ENCODE measurements around the gene SPSB4.

SPSB4 gene

DNA sequence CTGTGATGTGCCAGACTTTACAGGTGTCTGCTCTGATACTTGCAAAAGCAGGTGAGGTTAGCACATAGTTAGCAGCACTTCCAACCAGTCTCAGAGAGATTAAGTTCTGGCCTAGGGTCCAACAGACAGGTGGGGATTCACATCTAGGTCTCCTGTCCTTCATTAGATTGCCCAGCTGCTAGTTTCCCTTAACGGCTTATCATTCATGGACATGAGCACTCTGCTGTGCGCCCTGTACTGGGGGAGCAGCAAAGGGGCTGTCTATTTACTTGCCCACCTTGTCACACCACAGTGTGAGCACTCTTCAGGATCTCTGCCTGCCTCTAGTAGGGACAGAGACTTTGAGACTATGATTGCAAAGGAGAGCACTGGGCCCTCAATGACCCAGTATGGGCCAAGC is 8.7 kb downstream of the SPSB4 start:
- Mint-ChIP-seq H3K4me1 (no peaks in the 10 kb centered on the region), H3K27me3 (peaks cover 7% of the 10 kb centered on the region), H3K36me3 (no peaks in the 10 kb centered on the region), H3K4me3 (no peak overlapping the region), H3K27ac (no peak overlapping the region), H3K9me3 (no peaks in the 10 kb centered on the region)
- DNase-seq (ENCODE audit: low spot score in 2 of 2) (no peak), ATAC-seq (ENCODE audit: low read depth) (no peak)

DNA sequence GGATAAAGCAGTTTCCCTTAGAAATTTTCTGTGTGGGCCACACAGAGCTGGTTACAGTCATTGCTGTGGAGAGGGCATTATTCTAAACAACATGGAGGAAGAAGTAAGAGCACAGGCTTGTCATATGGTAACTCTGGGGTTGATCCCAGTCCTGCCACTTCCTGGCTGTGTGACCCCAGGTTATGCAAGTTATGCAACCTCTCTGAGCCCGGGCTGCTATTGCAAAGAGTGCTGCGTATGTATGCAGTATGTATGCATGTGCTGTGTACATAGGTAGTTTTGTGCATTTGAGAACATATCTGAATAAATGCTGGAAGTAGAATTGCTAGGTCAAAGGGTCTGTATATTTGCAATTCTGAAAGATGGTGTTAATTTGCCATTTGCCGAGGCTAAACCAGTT is 9.2 kb downstream of the SPSB4 start:
- Mint-ChIP-seq H3K27ac (no peak overlapping the region), H3K27me3 (peaks cover 2% of the 10 kb centered on the region), H3K4me3 (no peak overlapping the region), H3K4me1 (no peaks in the 10 kb centered on the region), H3K36me3 (no peaks in the 10 kb centered on the region), H3K9me3 (no peaks in the 10 kb centered on the region)
- ATAC-seq (ENCODE audit: low read depth) (no peak), DNase-seq (ENCODE audit: low spot score in 2 of 2) (no peak)

DNA sequence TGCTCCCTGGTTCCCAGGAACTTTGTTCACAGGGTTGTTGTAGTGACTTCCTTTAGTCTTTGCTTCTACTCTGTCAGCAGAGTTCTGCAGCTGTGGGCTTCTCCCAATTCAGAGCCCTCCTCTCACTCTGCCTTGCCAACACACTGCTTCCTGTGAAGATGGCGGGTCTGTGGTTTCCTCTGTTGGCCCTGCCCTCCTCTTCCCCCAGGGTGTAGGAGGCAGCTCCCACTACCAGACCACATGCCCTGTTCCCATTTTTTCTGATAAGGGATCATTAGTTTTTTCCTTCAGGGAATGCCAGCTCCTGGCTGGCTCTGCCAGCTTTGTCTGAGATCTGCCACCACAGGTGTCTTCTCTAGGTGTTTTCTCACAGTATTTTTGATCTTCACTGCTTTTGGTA is 12.7 kb downstream of the SPSB4 start:
- Mint-ChIP-seq H3K36me3 (no peaks in the 10 kb centered on the region), H3K4me1 (no peaks in the 10 kb centered on the region), H3K4me3 (no peak overlapping the region), H3K27ac (no peak overlapping the region), H3K9me3 (no peaks in the 10 kb centered on the region), H3K27me3 (no peaks in the 10 kb centered on the region)
- ATAC-seq (ENCODE audit: low read depth) (no peak), DNase-seq (ENCODE audit: low spot score in 2 of 2) (no peak)

DNA sequence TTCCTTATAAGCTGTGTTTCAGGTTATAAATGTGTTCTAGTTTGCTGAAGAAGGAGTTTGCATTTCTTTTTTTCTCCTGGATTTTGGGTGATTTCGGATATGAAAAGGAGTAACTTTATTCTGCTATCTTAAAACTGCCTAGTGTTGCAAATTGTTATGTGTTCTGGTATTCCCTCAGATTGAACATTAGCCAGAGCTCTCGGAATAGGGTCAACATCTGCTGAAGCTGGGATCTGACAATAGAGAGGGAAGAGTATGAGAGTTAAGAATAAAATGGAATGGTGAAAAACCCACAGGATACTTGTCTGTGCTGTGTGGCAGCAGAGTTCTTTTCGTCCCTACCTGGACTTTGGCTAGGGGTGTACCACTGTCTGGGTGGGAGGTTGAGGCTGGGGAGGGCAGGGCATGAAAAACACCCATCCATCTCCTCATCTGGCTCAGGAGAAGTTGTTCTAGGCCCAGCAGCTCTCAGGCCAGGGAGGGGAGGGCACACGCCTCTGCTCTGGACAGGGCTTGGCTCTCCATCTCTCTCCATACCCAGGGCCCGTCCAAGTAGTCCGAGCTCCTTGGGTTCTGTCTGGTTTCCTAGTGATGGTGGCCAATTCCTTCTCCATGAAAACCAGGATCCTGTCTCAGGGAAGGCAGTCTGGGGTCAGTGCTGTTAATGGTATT is 13.2 kb downstream of the SPSB4 start:
- Mint-ChIP-seq H3K4me1 (no peaks in the 10 kb centered on the region), H3K4me3 (no peak overlapping the region), H3K9me3 (no peaks in the 10 kb centered on the region), H3K27ac (no peak overlapping the region), H3K36me3 (no peaks in the 10 kb centered on the region), H3K27me3 (no peaks in the 10 kb centered on the region)
- DNase-seq (ENCODE audit: low spot score in 2 of 2) = no peak
- ATAC-seq (ENCODE audit: low read depth) = no peak

DNA sequence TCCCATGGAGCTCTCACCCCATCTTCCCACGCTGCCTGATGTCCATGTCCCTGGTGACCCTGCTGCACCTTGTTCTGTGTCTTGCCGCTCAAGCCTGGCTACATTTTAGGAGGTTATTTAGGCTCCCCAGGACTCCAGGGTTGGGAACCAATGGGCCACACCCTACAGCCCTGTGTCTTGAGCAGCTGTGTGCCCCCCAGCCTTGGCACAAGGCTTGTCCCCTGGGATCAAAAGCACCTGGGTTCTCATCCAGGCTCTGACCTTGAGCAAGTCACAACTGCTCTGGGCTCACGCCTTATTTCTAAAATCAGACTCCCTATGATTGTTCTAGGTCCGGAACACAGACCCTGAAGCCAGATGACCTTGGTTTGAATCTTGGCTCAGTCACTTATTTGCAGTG is 14.1 kb downstream of the SPSB4 start:
- DNase-seq (ENCODE audit: low spot score in 2 of 2) (no peak), ATAC-seq (ENCODE audit: low read depth) (no peak)
- H3K27ac Mint-ChIP-seq = no peak overlapping the region
- no peaks in the 10 kb centered on the region for H3K27me3 Mint-ChIP-seq
- no peak overlapping the region for H3K4me3 Mint-ChIP-seq
- no peaks in the 10 kb centered on the region for H3K9me3 Mint-ChIP-seq
- no peaks in the 10 kb centered on the region for H3K4me1 Mint-ChIP-seq
- H3K36me3 Mint-ChIP-seq = no peaks in the 10 kb centered on the region

DNA sequence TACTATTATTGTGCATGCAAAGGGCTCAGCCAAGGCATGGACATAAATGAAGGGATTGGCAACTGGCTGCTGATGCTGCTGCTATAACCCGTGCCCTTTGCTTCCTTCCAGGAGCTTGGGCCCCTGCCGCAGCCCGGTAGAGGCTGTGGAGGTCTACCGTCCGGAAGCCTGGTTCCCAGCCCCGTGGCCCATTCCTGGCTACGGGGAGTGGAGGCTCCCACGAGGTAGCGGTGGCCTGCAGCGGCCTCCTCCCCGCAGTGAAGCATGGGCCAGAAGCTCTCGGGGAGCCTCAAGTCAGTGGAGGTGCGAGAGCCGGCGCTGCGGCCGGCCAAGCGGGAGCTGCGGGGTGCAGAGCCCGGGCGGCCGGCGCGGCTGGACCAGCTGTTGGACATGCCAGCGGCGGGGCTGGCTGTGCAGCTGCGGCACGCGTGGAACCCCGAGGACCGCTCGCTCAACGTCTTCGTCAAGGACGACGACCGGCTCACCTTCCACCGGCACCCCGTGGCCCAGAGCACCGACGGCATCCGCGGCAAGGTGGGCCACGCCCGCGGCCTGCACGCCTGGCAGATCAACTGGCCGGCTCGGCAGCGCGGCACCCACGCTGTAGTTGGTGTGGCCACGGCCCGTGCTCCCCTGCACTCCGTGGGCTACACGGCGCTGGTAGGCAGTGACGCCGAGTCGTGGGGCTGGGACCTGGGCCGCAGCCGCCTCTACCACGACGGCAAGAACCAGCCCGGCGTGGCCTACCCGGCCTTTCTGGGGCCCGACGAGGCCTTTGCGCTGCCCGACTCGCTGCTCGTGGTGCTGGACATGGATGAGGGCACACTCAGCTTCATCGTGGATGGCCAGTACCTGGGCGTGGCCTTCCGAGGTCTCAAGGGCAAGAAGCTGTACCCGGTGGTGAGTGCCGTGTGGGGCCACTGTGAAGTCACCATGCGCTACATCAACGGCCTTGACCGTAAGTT is 15.0 kb downstream of the SPSB4 start:
- Mint-ChIP-seq H3K4me1 (no peaks in the 10 kb centered on the region), H3K9me3 (no peaks in the 10 kb centered on the region), H3K27ac (no peak overlapping the region), H3K4me3 (no peak overlapping the region), H3K36me3 (no peaks in the 10 kb centered on the region), H3K27me3 (no peaks in the 10 kb centered on the region)
- DNase-seq (ENCODE audit: low spot score in 2 of 2) (no peak), ATAC-seq (ENCODE audit: low read depth) (no peak)

DNA sequence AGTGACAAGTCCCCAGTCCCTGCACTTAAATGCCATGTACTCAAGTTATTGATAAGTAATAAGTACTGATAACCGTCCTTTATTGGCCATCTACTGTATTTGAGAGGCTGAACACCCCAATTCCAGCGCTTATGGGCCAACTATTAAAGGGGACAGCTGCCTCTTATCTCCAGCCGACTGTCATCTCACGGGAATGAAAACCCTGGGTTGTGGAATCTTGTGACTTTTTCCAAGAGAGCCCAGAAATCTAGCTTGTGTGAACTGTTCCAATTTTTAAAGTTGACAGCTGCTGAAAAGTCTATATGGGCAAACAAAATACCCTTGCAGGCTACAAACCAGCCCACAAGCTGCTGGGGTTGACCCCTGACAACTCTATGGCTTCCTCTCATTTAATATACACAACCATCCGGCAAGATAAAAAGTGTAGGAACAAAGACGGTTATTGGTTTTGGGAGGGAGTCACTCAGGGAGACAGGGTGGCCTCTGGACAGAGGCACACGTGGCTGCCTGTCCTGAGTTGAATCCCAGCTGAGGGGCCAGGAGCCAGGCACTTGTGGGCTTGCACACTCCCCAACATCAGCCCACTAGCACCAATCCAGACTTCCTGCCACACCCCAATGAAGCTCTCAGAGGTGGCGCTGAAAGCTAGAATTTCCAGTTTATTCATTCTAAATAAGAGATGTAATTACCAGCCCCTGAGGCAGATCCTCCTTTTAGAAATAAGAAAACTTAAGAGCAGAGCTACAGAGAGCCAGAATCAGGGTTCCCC is 16.2 kb downstream of the SPSB4 start:
- DNase-seq (ENCODE audit: low spot score in 2 of 2) (no peak), ATAC-seq (ENCODE audit: low read depth) (no peak)
- Mint-ChIP-seq H3K27me3 (no peaks in the 10 kb centered on the region), H3K4me3 (no peak overlapping the region), H3K4me1 (no peaks in the 10 kb centered on the region), H3K27ac (no peak overlapping the region), H3K36me3 (no peaks in the 10 kb centered on the region), H3K9me3 (no peaks in the 10 kb centered on the region)

DNA sequence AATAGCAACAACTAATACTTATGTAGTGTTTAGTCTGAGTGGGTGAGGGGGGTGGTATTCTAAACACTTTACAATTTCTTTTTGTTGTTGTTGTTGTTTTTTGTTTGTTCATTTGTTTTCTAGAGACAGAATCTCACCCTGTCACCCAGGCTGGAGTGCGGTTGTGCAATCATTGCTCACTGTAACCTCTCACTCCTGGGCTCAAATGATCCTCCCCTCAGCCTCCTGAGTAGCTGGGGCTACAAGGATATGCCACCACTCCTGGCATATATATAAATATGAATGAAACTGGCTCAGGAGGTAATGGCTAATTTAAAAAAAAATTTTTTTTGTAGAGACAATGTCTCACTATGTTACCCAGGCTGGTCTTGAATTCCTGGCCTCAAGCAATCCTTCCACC is 19.1 kb downstream of the SPSB4 start:
- Mint-ChIP-seq H3K36me3 (no peaks in the 10 kb centered on the region), H3K4me1 (no peaks in the 10 kb centered on the region), H3K4me3 (no peak overlapping the region), H3K27me3 (peaks cover 3% of the 10 kb centered on the region), H3K27ac (no peak overlapping the region), H3K9me3 (no peaks in the 10 kb centered on the region)
- no peak for DNase-seq (ENCODE audit: low spot score in 2 of 2)
- no peak for ATAC-seq (ENCODE audit: low read depth)

DNA sequence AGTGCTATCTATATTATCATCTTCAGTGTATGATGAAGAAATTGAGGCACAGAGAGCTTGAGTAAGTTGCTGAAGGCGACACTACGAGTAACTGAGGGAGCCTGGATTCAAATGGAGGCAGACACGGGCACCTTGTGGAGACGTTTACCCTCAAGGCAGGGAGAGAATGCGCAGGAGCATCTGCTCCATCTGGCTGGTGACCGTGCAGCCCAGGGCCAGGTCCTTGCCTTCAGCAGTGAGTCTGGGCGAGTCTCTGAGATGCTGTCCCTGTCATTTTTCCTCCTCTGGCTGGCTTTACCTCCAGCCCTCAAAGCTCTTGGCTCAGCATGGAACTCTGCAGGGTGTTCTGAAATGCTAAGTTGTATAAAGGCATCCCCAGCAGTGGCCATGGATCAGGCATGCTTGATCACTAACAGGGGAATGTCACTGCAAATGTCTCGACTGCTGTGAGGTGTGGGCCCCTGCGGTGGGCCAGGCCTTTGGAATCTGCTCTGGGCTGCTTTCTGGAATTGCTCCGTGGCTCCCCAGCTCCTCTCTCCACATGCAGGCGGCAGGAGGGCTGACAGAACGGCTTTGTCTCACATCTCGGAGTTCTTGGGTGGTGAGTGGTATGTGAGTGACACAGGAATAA is 19.7 kb downstream of the SPSB4 start:
- Mint-ChIP-seq H3K36me3 (no peaks in the 10 kb centered on the region), H3K4me3 (no peak overlapping the region), H3K27me3 (peaks cover 3% of the 10 kb centered on the region), H3K4me1 (no peaks in the 10 kb centered on the region), H3K27ac (no peak overlapping the region), H3K9me3 (no peaks in the 10 kb centered on the region)
- ATAC-seq (ENCODE audit: low read depth) (no peak), DNase-seq (ENCODE audit: low spot score in 2 of 2) (no peak)

DNA sequence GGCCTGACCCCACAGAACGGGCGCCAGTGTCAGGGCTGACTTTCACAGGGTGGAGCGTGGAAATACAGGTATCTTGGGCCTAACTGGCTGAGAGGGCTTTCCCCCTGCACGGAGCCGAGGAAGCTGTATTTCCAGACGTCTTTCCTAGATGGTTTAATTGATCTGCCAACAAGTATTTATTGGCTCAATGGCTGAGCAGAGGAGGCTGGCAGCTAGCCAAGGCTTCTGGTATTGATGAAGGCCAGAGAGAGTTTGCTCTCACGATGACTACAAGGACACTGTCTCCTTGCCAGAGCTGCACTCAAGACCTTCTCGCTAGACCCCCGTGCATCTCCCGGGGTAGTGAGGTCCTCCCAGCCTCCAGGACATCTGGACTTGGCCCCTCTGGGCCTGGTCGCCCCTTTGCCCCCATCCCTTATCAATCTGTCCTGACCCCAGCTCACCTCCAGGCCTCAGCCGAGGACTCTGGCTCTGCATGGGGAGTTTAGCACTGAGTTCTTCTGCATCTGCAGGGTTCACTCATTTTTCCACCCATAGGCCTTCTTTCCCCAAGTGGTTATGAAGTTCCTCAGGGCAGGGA is 20.6 kb downstream of the SPSB4 start:
- Mint-ChIP-seq H3K36me3 (no peaks in the 10 kb centered on the region), H3K4me1 (peaks cover 2% of the 10 kb centered on the region), H3K27ac (no peak overlapping the region), H3K4me3 (no peak overlapping the region), H3K27me3 (peaks cover 5% of the 10 kb centered on the region), H3K9me3 (no peaks in the 10 kb centered on the region)
- ATAC-seq (ENCODE audit: low read depth) (no peak), DNase-seq (ENCODE audit: low spot score in 2 of 2) (no peak)

DNA sequence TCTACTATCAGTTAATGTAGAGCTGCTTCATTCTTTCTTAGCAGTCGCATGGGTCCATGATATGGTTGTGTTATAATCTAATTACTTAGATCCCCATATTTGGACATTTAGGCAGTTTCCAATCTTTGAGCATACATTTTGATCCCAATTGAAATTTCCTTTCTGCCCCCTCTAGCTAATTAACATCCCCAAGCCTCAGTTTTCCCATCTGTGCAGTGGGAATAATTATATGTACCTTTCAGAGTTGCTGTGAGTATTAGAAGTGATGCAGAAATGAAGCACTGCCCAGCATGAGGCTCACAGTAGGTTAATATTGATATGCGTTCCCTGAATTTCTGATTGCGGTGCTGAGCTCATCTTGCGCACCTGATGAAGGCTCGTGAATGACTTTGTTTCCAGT is 21.8 kb downstream of the SPSB4 start:
- H3K4me1 Mint-ChIP-seq = peaks cover 8% of the 10 kb centered on the region
- H3K36me3 Mint-ChIP-seq = no peaks in the 10 kb centered on the region
- peaks cover 5% of the 10 kb centered on the region for H3K27me3 Mint-ChIP-seq
- ATAC-seq (ENCODE audit: low read depth) = no peak
- no peak overlapping the region for H3K4me3 Mint-ChIP-seq
- no peak for DNase-seq (ENCODE audit: low spot score in 2 of 2)
- H3K9me3 Mint-ChIP-seq = no peaks in the 10 kb centered on the region
- no peak overlapping the region for H3K27ac Mint-ChIP-seq

DNA sequence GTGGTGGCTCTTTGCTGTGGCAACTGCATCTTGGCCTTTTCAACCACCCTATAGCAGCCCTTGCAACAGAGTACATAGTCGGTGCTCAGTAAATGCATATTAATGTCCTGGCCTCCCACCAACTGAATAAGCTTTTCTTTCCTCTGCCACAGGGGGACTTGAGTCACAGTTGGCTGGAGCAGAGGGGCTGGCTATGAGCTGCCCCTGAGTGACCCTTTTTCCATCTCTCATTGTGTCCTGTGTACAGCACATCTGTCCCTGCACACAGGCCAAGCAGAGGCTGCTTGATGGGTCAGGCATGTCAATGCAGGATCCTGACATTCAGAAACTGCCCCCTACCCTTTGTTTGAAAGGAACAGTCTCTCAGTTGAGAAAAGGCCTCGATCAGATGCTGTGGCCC is 22.4 kb downstream of the SPSB4 start:
- no peaks in the 10 kb centered on the region for H3K9me3 Mint-ChIP-seq
- H3K4me3 Mint-ChIP-seq = no peak overlapping the region
- ATAC-seq (ENCODE audit: low read depth) = no peak
- H3K27me3 Mint-ChIP-seq = peaks cover 5% of the 10 kb centered on the region
- H3K4me1 Mint-ChIP-seq = peaks cover 8% of the 10 kb centered on the region
- no peaks in the 10 kb centered on the region for H3K36me3 Mint-ChIP-seq
- DNase-seq (ENCODE audit: low spot score in 2 of 2) = no peak
- no peak overlapping the region for H3K27ac Mint-ChIP-seq

DNA sequence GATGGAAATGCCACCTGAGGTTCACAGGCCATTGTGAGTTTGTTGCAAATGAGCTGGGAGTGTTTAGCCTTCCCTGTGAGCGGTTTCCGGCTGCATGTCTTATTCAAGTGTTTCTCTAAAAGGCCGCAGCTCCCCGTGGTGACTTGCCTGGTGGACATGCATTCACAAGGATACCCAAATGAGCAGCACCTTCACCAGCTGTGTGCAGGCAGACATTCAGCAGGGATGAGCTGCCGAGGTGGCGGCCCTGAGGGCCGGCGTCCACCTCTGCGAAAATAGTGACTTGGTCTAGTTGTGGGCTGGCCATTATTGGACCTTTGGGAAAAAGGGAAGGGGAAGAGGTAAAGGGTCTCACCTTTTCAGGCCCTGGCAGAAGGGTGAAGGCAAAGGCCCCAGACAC is 23.4 kb downstream of the SPSB4 start:
- Mint-ChIP-seq H3K9me3 (no peaks in the 10 kb centered on the region), H3K27me3 (peaks cover 5% of the 10 kb centered on the region), H3K27ac (no peak overlapping the region), H3K4me3 (no peak overlapping the region), H3K36me3 (no peaks in the 10 kb centered on the region), H3K4me1 (peaks cover 8% of the 10 kb centered on the region)
- no peak for ATAC-seq (ENCODE audit: low read depth)
- DNase-seq (ENCODE audit: low spot score in 2 of 2) = no peak

Measured in memory B cell (primary cell).